Stimulated activated CD4-positive, alpha-beta T cell treated with anti-CD3 and anti-CD28 coated beads, Interleukin-15, amount 100 ng/mL, for 48 hours (primary cell): Measurements from ENCODE around the gene LGALS9B.
"Not testable (repeated sequence)": the region's sequence is repeated elsewhere in the genome, so short reads cannot be mapped to it uniquely, and the experiment has no call there.

Source experiments
- DNase-seq, 2 donors: peaks; one replicate each; pipeline ENCODE4 v3.0.0-alpha.2; 2020; ENCODE audit warnings: low read depth in 2 of 2

Gene LGALS9B

DNA sequence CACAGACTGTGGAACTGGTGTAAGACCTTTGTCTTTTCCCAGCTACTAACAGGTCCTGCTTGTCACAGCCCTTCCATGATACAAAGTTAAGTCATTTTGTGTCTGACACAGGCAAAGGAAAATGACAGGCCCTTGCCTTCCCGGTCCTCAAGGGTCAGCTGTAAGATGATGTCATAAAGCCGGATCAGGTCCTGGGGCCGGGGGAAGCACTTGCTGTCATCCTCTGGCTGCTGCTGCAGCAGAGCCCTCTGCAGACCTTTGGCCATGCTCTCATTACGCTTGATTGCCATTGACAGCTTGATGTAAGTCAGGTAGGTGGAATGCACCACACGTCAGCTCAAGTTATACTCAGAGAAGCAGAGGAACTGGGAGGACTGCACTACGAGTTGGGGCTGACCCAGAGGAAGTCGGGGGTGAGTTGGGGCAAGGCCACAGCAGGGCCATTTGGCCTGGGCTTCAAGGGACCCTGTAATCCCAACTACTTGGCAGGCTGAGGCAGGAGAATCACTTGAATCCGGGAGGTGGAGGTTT lies 50.9 kb downstream of the LGALS9B start:
- DNase-seq: not testable (repeated sequence)

DNA sequence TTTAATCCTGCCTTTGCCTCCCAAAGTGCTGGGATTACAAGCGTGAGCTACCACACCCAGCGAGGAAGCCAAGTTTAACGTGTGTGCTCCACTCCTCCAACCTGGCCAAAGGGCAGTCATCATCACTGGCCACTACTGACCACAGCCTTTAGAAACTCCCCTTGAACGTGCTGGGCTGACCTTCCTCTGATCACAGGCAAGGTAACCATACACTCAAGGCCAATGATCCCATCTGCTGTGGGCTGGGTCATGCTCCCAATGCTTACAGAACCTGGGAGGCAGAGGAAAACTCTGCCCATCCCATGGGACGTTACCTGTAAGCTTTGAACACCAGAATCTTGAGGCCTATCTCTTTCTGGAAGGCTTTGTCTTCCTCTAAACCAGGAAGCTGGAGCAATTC lies 51.9 kb downstream of the LGALS9B start:
- not testable (repeated sequence) for DNase-seq

- not testable (repeated sequence) for DNase-seq
Observed at GRCh38 chr17:20401306-20402022, 65.9 kb downstream of the LGALS9B start.

GRCh38 chr17:20400559-20401305 lies 66.6 kb downstream of the LGALS9B start:
- not testable (repeated sequence) for DNase-seq
